Endothelial cell of umbilical vein (primary cell): ENCODE measurements around the gene ASPM. TPM values are rescaled to one million over a fixed set of nuclear protein-coding genes. Genes with fewer than 3 reads are reported as not detected.

Source experiments
- BruUV-seq: library from RNA; stranded (reverse); fragments of 400-500 nt; replicated peaks from 2 replicates; lab custom pipeline; 2021; lab: Mats Ljungman, UMichigan
- CTCF ChIA-PET: fragments of 300-600, 350-600 bp; sonication (Branson Sonifier 250); formaldehyde crosslinking; loops from one replicate; lab custom pipeline; 2021; ENCODE audit warnings: antibody characterized with exemption, inconsistent platforms; lab: Charles Lee
- POLR2A ChIA-PET: fragments of 300-600, 350-600 bp; sonication (Branson Sonifier 250); formaldehyde crosslinking; loops from one replicate; lab custom pipeline; 2021; ENCODE audit warnings: antibody characterized with exemption, inconsistent platforms; lab: Charles Lee
- DNase-seq: peaks from one replicate; pipeline ENCODE4 v3.0.0-alpha.2; 2011; ENCODE audit warnings: low read depth, low spot score
- FAIRE-seq: peaks from 2 replicates; lab custom pipeline; 2011; peaks lifted over from hg19 to GRCh38; lab: Jason Lieb, UNC
- H2AFZ ChIP-seq: 2 replicates; pipeline ENCODE4 v1.6.0; 2012; ENCODE audit warnings: low read depth, low read length, control low read depth, inconsistent platforms
- H3K27ac ChIP-seq: 2 replicates; pipeline ENCODE4 v1.5.1; 2011; ENCODE audit warnings: low read depth, mild to moderate bottlenecking, control low read depth, low read length, moderate library complexity; ENCODE audit not compliant: insufficient read depth
- H3K27me3 ChIP-seq, 2 experiments: 2 replicates each; pipeline versions ENCODE4 v1.6.0 to v1.6.1; 2011; ENCODE audit warnings: low read length in 2 of 2, mixed read lengths in 1 of 2; ENCODE audit not compliant: control insufficient read depth in 2 of 2, insufficient read depth in 2 of 2
- H3K36me3 ChIP-seq, 2 experiments: 2 replicates in 1 of 2; 3 replicates in 1 of 2; pipeline ENCODE4 v1.5.1; 2011; ENCODE audit warnings: low read length in 2 of 2, mild to moderate bottlenecking in 1 of 2, moderate library complexity in 1 of 2; ENCODE audit not compliant: control insufficient read depth in 2 of 2, insufficient read depth in 2 of 2; ENCODE audit errors: extremely low read depth in 1 of 2
- H3K4me1 ChIP-seq: 3 replicates; pipeline ENCODE4 v1.5.1; 2011; ENCODE audit warnings: mild to moderate bottlenecking, low read length; ENCODE audit not compliant: control insufficient read depth, insufficient read depth; ENCODE audit errors: extremely low read depth
- H3K4me2 ChIP-seq: 2 replicates; pipeline ENCODE4 v1.6.1; 2011; ENCODE audit warnings: low read length, control low read depth, mixed read lengths; ENCODE audit not compliant: insufficient read depth
- H3K4me3 ChIP-seq, 3 experiments: fragments of 200-600 bp in 1 of 3; sonication (generic), shearing (Covaris generic) in 1 of 3; replicated peaks in 1 of 3; 2 replicates each; pipeline ENCODE4 v1.5.1; 2011 to 2016; ENCODE audit warnings: control low read depth in 3 of 3, low read length in 3 of 3, mild to moderate bottlenecking in 2 of 3, inconsistent platforms in 1 of 3, low read depth in 1 of 3, moderate library complexity in 1 of 3; ENCODE audit not compliant: insufficient read depth in 1 of 3
- H3K79me2 ChIP-seq: 2 replicates; pipeline ENCODE4 v1.6.0; 2012; ENCODE audit warnings: low read length, inconsistent platforms; ENCODE audit not compliant: control insufficient read depth, insufficient read depth
- H3K9ac ChIP-seq: replicated peaks from 2 replicates; pipeline ENCODE3; 2011; ENCODE audit warnings: low read length, control low read depth; ENCODE audit not compliant: insufficient read depth; ENCODE audit errors: extremely low read depth
- H3K9me1 ChIP-seq: replicated peaks from 3 replicates; pipeline ENCODE4 v1.6.0; 2011; ENCODE audit warnings: mild to moderate bottlenecking, low read length; ENCODE audit not compliant: control insufficient read depth, insufficient read depth; ENCODE audit errors: extremely low read depth
- H3K9me3 ChIP-seq: replicated peaks from 2 replicates; pipeline ENCODE4 v1.5.1; 2012; ENCODE audit warnings: low read length, inconsistent platforms; ENCODE audit not compliant: control insufficient read depth, insufficient read depth
- H4K20me1 ChIP-seq: replicated peaks from 2 replicates; pipeline ENCODE3; 2011; ENCODE audit warnings: mild to moderate bottlenecking, low read length; ENCODE audit not compliant: control insufficient read depth, insufficient read depth; ENCODE audit errors: extremely low read depth
- CTCF ChIP-seq, 2 donors: IDR thresholded peaks; 1 replicate in 1 of 2; 2 replicates in 1 of 2; pipeline ENCODE4 v1.5.1; 2011; ENCODE audit warnings: low read length in 2 of 2, mild to moderate bottlenecking in 2 of 2, moderate library complexity in 2 of 2, control low read depth in 1 of 2, inconsistent platforms in 1 of 2, low read depth in 1 of 2; ENCODE audit not compliant: insufficient read depth in 1 of 2; ENCODE audit errors: extremely low read depth in 1 of 2
- FOS ChIP-seq: IDR thresholded peaks from 2 replicates; pipeline ENCODE4 v1.6.1; 2011; ENCODE audit warnings: mild to moderate bottlenecking, low read length, moderate library complexity, borderline replicate concordance; ENCODE audit not compliant: insufficient read depth
- GATA2 ChIP-seq: IDR thresholded peaks from 2 replicates; pipeline ENCODE4 v1.7.0; 2011; ENCODE audit warnings: low read depth, mild to moderate bottlenecking, moderate library complexity, mixed read lengths, low read length; ENCODE audit not compliant: insufficient read length, insufficient read depth
- MAX ChIP-seq: IDR thresholded peaks from 2 replicates; pipeline ENCODE4 v1.6.1; 2011; ENCODE audit not compliant: insufficient read depth, insufficient read length
- MYC ChIP-seq: IDR thresholded peaks from one replicate; pipeline ENCODE4 v1.6.1; 2011; ENCODE audit warnings: mild to moderate bottlenecking, low read depth, low read length
- POLR2A ChIP-seq: IDR thresholded peaks from 2 replicates; pipeline ENCODE4 v1.6.1; 2012; ENCODE audit warnings: low read depth, mild to moderate bottlenecking, control low read depth, low read length
- dilution Hi-C: fragments of 300-500 bp; cut with MboI; formaldehyde crosslinking; loops from one replicate; pipeline ENCODE4 v1.15.0; 2019; ENCODE audit warnings: low sequenced_read_pairs; ENCODE audit not compliant: extremely low pct_ligation_motif_present
- intact Hi-C: fragments of 100-400 bp; cut with micrococcal nuclease; formaldehyde crosslinking; loops from one replicate; pipeline ENCODE4 v1.10.0; 2022
- polyA plus RNA-seq, 4 experiments: library from polyadenylated mRNA; depleted of rRNA in 3 of 4; stranded (reverse) in 3 of 4; unstranded in 1 of 4; fragments of >200 nt; gene quantifications; 2 replicates each; pipeline versions ENCODE4 v1.2.1 to v1.2.3, GENCODE V29; 2011 to 2012; ENCODE audit warnings: missing spikeins in 1 of 4
- total RNA-seq: library from RNA; stranded (reverse); gene quantifications from 2 replicates; pipeline ENCODE4 v1.2.3, GENCODE V29; 2021

ASPM gene
- total and polyA plus RNA-seq, 2 donors (not counting 3 experiments of a cell fraction or from before 2014, with no cell fraction given), result 5.3 to 55.1 TPM

GRCh38 chr1:197093226-197093885 lies 53.1 kb downstream of the ASPM start:
- intact Hi-C loops (no loop called here), dilution Hi-C loops (no loop called here)
- no peaks in the 10 kb centered on the region for H3K4me1 ChIP-seq
- H4K20me1 ChIP-seq, result no peaks in the 10 kb centered on the region
- no peak for TF ChIP-seq POLR2A
- TF ChIP-seq GATA2, result no peak
- TF ChIP-seq CTCF (IDR thresholded peaks at IDR 0.05; ENCODE audit: extremely low read depth in 1 of 2, insufficient read depth in 1 of 2, low read depth in 1 of 2, low read length in 2 of 2), result no peak
- no peak for TF ChIP-seq MYC
- ChIA-PET POLR2A (no interaction called here), CTCF (interaction anchor here (1.4 kb wide), 1 partner anchor 8 kb away, joined by 6 read pairs; no protein-coding TSS in a partner anchor)
- no peak overlapping the region for H2AFZ ChIP-seq
- H3K36me3 ChIP-seq, result peaks cover 0 to 8% of the 10 kb centered on the region in 2 experiments
- H3K4me3 ChIP-seq, result no peak overlapping the region
- BruUV-seq, result no TSS peak
- DNase-seq, result no peak
- no peak overlapping the region for H3K4me2 ChIP-seq
- no peak overlapping the region for H3K27ac ChIP-seq
- no peak overlapping the region for H3K9ac ChIP-seq
- H3K79me2 ChIP-seq, result no peaks in the 10 kb centered on the region
- FAIRE-seq, result no peak
- no peaks in the 10 kb centered on the region for H3K27me3 ChIP-seq
- H3K9me3 ChIP-seq, result no peaks in the 10 kb centered on the region
- H3K9me1 ChIP-seq, result no peaks in the 10 kb centered on the region

GRCh38 chr1:197092491-197093023 lies 53.9 kb downstream of the ASPM start:
- TF ChIP-seq FOS (no peak), MAX (no peak), MYC (no peak)
- Histone ChIP-seq H3K9me3 (no peaks in the 10 kb centered on the region), H3K27ac (no peak overlapping the region), H3K9ac (no peak overlapping the region), H3K4me2 (no peak overlapping the region), H3K36me3 (peaks cover 0 to 8% of the 10 kb centered on the region in 2 experiments), H3K4me3 (no peak overlapping the region), H2AFZ (no peak overlapping the region), H3K27me3 (no peaks in the 10 kb centered on the region), H3K79me2 (no peaks in the 10 kb centered on the region), H3K9me1 (no peaks in the 10 kb centered on the region), H3K4me1 (no peaks in the 10 kb centered on the region), H4K20me1 (no peaks in the 10 kb centered on the region)
- BruUV-seq, result no TSS peak
- intact Hi-C loops (no loop called here), dilution Hi-C loops (no loop called here)
- CTCF ChIA-PET, result interaction anchor here (0.8 to 1.4 kb wide), 2 partner anchors 9 to 10 kb away, joined by 3 to 6 read pairs; no protein-coding TSS in a partner anchor
- DNase-seq (no peak), FAIRE-seq (no peak)
- POLR2A ChIA-PET, result no interaction called here
